DMS153 (cell line): Measurements from ENCODE around the gene GPC6.

Source experiments
- DNase-seq: peaks from one replicate; lab custom pipeline; 2025; lab: John Stamatoyannopoulos, UW

Gene GPC6

DNA sequence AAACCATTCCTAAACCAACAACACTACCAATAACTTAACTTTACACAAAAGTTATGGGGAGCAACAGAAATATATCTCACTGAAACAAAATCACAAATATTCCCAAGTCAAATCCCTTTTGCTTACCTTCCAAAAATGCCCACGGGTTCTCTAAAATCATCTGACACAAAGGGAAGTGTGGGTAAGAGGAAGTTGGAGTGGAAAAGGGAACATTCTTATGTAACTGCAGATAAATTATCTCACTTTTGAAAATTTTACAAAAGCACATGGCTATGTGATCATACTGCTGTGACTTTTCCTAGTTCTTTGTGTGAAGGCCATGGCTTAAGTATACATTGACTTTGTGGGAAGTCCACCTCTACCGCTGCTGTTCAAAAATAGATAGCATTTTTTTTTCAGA is 350.5 kb downstream of the GPC6 start:
- DNase-seq = no peak

DNA sequence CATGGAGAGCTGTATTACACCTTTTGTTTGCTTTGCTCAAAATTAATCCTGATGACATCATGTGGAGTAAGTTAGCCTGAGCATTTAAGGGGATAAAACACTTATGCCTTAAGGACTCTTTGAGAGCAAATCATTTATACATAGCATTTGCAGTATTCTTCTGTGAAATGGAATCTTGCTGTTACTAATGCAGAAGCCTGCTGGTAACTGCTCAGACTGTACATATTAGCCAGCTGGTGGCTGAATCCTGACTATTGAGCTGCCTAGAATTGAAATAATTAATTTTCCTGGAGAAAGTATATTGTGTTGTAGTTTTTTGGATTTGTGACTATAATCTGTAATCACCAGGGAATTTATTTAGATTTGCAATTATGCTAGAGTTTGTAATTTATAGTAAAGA is 363.2 kb downstream of the GPC6 start:
- no peak for DNase-seq

DNA sequence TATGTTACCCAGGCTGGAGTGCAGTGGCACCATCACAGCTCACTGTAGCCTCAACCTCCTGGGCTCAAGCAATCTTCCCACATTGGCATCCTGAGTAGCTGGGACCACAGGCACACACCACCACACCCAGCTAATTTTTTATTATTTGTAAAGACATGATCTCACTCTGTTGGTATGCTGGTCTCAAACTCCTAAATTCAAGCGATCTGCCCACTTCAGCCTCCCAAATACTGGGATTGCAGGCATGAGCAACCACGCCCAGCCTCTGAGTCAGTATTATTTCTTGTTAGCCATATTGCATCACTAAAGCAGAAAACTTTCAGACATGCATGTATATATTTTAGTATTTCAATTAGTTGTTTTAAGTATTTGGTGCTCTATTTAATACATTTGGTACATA is 376.4 kb downstream of the GPC6 start:
- no peak for DNase-seq

DNA sequence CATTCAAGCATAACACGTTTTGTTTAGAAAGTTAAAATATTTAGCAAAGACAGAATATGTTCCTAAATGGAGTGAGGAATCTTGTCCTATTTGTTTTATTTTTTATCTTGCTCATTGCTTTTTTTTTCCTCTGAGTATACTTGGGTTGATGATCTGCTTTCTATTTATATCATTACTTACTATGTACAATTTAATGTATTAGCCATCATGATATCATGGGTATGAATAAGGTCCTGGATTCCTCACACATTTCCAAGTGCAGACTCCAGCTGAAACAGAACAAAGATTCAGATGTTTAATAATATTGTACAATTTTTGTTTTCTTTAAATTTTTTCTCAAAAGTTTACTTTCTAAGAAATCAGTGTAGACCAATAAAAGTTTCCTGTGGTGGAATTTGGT is 388.2 kb downstream of the GPC6 start:
- no peak for DNase-seq

DNA sequence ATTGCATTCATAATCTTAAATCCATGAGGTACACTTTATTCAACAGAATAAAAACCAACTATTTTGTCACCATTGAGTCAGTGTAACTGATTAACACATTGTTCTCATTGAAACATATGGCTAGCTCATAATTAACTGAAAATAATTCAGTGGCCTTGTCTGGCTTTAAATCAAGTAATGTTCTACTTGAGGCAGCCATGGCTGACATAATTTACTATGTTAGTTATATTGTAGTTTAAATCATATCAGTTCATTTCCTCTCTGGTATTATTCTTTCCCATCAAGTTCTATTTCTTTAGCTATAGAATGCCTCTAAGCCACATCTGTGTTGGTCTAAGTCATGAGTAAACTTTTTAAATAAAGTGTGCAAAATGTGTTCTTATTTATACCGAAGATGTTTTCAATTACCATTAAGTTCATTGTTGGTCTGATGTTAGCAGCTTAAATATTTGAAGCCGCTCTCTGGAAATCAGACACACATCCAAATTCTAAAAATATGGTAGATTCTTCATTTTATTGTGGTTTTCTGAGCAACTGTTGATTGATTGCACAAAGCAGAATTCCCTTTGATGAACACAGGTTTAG is 393.7 kb downstream of the GPC6 start:
- DNase-seq = no peak

DNA sequence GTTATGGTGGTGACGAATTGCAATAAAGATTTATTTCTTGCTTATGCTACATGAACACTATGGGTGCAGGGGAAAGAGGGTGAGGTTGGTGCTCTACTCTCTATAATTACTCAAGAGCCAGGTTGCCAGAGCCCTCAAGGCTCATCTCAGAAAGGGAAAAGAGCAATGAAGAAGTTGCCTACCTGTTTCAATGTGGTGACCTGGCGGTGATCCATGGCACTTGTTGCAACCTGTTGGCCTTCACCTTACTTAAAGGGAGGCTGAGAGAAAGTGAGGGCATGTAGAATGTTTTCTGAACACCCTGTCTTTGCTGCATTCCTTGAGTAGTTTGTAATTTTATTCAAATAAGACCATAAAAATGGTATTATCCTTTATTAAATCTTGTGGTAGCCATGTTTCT is 394.4 kb downstream of the GPC6 start:
- DNase-seq = no peak

DNA sequence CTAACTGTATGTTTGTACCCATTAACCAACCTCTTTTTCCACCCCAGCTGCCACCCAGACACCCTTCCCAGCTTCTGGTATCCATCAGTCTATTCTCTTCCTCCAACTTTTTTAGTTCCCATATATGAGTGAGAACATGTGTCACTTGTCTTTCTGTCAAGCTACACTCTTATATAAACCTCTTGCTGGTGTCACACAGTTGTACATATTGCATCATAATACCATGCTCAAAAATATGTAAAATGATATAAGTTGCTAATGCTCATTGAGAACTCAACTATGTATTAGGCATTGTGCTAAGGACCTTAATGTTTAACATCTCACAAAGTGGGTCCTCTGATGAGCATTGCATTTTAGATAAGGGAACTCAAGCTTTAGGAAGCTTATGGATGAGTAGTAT is 395.4 kb downstream of the GPC6 start:
- DNase-seq = no peak

DNA sequence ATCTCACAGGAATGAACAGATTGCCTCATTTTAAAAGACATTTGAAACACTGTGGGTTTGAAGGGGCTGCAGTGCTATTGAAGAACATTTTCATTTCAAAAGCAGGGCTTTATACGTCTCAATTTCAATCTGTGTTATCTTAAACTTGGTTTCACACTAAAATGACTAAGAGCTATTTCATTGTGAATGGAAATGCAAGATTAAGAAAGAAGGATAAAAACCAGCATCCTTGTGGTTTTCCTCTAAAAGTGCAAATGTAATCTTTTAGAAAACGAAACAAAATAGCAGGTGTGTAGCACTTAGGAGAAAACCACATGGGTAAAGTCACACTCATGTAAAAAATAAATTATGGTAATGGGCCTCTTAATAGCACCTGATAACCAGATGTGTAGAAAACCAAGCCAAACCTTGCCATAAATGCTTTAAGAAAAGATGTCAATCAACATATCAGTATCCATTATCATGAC is 397.7 kb downstream of the GPC6 start:
- DNase-seq = no peak

DNA sequence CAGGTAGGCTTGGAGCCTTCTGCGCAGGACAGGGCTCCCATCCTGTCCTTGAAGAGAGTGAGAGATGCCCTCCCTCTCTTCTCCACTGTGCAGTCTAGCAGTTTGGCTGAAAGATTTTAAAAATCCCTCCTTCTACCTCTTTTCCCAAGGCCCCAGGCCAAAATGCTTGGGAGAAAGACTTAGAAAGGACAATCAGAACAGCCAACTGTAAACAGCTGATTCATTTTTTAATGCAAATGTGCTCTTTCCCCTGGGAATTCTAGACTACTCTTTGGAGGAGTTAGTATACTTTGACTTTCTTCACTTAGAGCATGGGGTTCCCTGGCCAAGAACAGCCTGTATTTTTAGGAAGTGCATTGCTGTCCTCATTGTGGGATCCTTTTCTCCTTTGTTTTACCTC is 398.9 kb downstream of the GPC6 start:
- DNase-seq = no peak

- DNase-seq = no peak
Measured at GRCh38 chr13:93628136-93628797, 401.7 kb downstream of the GPC6 start.

DNA sequence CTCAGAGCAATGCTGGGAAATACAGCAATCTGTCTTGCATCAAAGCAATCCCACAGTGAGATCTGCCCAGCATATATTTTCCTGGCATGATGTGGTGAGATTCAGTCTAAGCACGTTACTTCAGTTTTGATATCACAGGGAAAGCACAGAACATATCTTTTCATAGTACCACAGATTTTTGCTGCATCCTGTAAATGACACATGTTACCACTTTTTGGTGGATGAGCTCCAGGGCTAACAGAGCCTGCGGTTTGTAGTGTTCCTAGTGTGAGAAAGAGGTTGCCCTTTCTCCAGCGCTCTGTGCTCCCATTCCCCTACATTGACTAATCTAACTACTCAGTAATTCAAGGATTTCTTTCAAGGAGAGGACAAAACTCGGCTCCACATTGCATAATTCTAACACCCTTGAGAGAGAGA is 409.0 kb downstream of the GPC6 start:
- no peak for DNase-seq

DNA sequence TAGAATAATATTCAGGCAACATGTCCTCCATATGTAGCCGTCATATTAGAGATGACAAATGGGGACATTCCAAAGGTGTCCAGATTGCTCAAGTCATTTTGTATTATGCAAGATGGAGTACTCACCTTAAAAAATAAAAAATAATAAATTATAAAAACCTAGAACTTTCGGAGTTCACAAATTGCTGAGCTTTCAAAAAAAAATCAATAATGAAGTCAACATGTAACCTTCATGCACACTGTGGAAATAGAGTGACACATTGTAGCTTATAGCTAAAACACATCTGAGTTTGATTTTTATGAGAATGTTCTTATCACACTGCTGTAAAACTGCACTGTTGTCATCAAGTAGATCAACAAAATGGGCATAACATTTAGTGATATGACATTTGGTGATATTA is 411.2 kb downstream of the GPC6 start:
- no peak for DNase-seq

DNA sequence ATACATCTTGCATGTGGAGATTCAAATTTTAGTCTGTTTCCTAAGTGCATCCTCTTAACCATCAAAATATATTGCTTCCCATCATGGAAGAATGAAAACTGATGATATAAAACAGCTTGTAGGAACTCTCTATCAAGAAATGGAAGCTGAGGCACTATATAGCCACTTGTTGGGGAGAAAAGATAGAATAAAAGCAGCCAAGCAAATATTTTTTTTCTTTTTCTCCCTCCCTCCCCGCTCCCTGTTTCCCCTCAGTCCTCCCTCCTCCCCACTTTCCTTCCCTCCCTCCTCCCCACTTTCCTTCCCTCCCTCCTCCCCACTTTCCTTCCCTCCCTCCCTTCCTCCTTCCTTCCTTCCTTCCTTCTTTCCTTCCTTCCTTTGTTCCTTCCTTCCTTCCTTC is 413.8 kb downstream of the GPC6 start:
- no peak for DNase-seq

DNA sequence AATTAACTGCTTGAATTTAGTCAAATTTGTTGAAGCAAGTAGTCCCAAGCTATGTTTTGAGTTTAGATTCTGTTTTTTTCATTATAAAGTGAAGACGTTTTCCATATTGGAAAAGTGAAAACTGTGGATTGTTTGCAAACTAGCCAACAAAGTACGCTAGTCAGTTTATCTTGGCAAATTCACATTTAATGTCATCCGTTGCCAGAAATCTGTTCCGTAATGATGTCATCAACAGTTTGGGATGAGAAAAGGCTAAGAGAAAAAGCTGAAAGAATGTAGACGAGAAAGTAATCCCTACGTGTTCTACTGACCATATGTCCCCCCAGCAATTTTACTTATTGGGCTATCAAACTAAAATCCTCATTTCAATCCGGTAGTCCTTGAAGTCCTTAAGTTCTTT is 419.6 kb downstream of the GPC6 start:
- DNase-seq = no peak

GRCh38 chr13:93649496-93649895 is 422.9 kb downstream of the GPC6 start:
- DNase-seq = no peak

DNA sequence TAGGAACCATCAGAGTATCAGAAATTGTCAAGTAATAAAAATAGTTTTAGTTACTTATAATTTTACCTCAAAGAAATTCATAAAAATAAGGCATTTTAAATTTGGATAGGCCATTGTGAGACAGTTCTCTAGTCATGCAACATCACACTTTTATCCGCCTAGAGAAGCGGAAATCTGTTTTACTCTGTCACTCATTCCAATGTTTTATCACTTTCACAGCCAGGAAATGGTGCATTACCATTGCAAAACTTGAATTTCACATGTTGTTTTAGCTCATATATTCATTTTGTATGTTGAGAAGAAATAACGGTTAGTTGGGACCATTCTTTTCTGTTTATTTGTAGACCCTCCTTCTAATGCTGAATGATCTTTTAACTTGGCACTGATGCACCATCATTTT is 427.2 kb downstream of the GPC6 start:
- no peak for DNase-seq

DNA sequence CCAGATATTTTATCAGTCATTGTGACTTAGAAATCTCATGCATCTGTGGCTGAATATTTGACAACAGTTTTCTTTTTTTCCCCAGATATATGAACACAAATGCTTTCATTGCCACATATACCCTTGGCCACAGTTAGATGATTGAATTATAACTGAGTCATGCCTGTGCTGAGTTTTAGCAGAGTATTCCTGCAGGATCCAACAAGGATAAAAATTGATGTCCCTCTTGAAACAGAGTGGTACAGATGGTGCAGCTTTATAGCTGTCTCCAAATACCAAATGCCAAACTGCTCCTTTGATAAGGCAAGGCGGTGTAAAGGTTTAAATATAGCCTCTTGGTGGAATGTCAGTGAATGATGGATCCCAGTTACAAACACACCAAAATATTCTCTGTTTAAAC is 428.5 kb downstream of the GPC6 start:
- DNase-seq = no peak

- no peak for DNase-seq
Measured at GRCh38 chr13:93660391-93661063, 433.9 kb downstream of the GPC6 start.

GRCh38 chr13:93670866-93671265 is 444.3 kb downstream of the GPC6 start:
- DNase-seq = no peak

DNA sequence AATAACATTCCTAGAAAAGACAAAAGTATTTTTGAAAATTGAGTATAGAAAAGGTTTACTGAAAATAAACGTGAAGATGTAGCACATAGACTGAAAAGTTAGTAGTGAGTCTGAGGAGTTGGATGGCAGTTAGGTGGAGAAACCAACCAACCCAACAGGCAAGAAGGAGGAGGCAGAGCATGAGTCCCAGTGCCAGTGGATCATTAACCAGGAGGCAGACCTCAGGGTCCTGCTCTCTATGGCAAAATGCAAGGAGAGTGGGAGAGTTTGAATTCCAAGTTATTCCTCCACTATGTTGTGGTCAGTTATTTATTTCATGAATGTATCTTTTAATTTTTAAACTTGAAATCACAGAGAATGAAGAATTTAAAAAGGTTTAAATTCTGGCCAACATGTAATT is 446.4 kb downstream of the GPC6 start:
- DNase-seq = no peak

- no peak for DNase-seq
Measured at GRCh38 chr13:93673885-93674284, 447.3 kb downstream of the GPC6 start.

GRCh38 chr13:93674337-93674755 is 447.7 kb downstream of the GPC6 start:
- no peak for DNase-seq

DNA sequence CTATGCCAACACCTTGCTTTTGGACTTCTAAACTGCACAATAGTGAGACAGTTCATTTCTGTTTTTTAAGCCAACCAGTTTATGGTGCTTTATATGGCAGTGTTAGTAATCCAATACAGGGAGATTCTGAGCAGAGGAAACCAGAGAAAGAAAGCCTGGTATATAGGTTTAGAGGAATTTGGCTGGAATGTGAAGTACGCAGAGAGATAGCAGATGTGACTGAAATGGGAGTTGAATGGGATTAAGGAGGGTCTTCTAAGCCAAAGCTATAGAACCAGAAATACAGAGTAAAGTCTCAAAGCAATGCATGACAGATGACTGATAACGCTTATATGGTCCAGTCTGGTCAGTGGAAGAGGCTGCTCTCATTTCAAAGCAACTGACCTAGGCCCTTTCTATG is 453.7 kb downstream of the GPC6 start:
- no peak for DNase-seq

DNA sequence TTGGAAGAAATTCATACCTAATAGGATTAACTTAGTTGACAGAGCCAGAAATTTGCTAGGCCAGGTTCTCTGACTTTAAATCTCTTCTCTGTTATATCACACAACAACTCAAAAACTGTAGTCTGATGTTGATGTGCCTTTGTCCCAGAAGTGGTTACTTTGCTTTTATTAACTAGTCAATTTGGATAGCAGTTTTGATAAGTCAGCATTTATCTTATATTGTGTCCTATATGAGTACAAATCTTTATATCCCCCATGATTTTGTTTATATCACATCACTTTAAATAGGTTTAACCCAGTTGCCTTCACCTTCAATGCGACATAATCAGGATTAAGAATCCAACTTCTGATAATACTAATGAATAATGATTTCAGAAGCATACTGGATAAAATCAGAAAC is 459.3 kb downstream of the GPC6 start:
- no peak for DNase-seq
